D721Med (cell line): Measurements from ENCODE around the gene PIP5K1B.

Source experiments
- DNase-seq: peaks from one replicate; pipeline ENCODE4 v3.0.0; 2011; ENCODE audit warnings: low spot score; ENCODE audit not compliant: insufficient read length
- FAIRE-seq: peaks from 2 replicates; lab custom pipeline; 2011; peaks lifted over from hg19 to GRCh38; lab: Jason Lieb, UNC
- TF ChIP-seq, protein P1 (sequence below): IDR thresholded peaks from 2 replicates; pipeline ENCODE4 v1.5.1; 2012; ENCODE audit warnings: mild to moderate bottlenecking, control low read depth; ENCODE audit not compliant: insufficient read depth; ENCODE audit errors: missing control alignments

The PIP5K1B gene

DNA sequence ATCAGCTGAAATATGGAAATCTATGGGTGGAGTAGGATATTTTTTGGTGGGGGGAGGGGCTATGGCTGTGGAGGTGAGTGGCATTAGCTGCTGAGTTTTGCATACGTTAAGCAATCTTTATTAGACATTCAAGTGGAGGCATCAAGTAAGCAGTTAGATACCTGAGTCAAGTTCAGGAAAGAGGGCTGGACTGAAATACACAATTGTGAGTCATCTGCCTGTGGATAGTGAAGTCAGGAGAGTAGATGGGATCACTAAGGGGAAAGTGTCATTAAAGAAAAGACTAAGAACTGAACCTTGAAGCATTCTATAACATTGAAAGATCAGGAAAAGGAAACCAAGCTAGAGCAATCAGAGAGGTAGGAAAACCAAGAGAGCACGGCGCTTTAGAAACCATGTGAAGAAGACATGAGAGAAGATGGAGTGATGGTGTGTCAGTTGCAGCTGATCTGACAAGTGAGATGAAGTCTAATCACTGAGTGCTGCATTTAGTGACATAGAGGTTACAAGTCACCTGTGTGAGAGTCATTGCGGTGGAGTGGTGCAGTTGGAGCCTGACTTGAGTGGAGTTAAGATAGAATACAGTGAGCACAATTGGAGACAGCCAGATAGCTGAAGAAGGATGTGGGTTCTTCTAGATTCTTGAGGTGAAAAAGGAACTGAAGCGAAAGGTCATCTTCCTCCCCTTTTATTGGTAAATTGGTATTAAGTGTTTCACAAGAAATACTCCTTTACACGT lies 88.7 kb downstream of the PIP5K1B start:
- DNase-seq (no peak), FAIRE-seq (no peak)

DNA sequence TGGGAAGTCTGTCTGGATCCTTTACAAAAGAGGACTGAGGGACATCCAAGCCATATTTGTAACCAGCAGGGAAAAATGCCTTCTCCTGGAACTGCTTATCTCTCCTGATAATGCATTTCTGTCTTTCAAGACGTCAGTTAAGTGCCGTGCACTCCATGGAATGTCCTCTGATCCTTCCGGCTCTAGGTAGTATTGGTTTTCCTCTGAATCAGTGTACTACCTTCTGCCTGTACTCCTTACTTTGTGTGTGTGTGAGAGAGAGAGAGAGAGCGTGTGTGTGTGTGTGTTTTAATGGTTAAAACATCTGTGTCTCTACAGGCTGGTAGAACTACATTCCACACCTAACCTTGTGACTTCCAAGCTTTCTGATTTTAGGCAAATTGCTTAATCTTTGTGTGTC lies 89.9 kb downstream of the PIP5K1B start:
- TF ChIP-seq, protein P1, sequence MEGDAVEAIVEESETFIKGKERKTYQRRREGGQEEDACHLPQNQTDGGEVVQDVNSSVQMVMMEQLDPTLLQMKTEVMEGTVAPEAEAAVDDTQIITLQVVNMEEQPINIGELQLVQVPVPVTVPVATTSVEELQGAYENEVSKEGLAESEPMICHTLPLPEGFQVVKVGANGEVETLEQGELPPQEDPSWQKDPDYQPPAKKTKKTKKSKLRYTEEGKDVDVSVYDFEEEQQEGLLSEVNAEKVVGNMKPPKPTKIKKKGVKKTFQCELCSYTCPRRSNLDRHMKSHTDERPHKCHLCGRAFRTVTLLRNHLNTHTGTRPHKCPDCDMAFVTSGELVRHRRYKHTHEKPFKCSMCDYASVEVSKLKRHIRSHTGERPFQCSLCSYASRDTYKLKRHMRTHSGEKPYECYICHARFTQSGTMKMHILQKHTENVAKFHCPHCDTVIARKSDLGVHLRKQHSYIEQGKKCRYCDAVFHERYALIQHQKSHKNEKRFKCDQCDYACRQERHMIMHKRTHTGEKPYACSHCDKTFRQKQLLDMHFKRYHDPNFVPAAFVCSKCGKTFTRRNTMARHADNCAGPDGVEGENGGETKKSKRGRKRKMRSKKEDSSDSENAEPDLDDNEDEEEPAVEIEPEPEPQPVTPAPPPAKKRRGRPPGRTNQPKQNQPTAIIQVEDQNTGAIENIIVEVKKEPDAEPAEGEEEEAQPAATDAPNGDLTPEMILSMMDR = no peak
- DNase-seq (no peak), FAIRE-seq (no peak)

More for the DNA sequence above, 88.7 kb downstream of the PIP5K1B start:
- TF ChIP-seq, protein P1 = no peak

GRCh38 chr9:68795411-68795810 lies 90.4 kb downstream of the PIP5K1B start:
- TF ChIP-seq, protein P1 = no peak
- DNase-seq (no peak), FAIRE-seq (no peak)

DNA sequence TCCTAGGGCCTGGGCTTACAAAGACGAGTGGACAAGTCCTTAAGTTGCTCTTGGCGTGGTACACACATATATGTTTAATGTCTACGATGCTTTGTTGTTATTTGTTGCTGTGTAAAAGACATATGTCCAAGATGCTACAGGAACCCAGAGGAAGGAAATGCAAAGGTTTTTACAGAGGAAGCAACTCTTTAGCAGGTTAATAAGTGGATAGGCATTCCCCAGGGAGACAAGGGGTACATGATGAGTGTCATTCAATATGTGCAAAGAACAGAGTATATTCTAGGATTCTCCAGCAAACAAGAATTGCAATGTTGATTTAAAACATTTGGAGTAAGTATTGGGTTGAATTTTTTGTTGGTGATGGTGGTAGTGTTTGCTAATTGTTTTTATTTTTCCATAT lies 92.1 kb downstream of the PIP5K1B start:
- DNase-seq = no peak
- FAIRE-seq = no peak
- TF ChIP-seq, protein P1 = no peak

- DNase-seq (no peak), FAIRE-seq (no peak)
- TF ChIP-seq, protein P1 = no peak
These were observed 93.4 kb downstream of the PIP5K1B start for GRCh38 chr9:68798423-68798822.

DNA sequence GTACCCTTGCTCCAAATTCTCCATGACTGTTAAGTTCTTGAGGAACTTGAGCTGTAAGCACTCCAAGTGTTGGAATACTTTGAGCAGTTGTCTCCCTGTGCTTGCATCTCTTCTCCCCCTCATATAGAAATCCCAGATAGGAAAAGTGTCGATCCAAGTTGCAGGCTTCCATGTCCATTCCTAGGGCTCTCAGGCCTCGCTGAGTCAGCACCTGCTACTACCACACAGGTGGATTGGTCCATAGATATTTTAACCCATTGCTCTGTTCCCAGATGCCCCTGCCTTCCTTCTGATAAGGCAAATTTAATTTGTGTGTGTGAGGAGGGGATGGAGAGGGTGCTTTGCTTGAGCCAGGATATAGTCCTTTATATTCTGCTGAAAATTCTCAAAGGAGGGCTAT lies 95.8 kb downstream of the PIP5K1B start:
- DNase-seq (no peak), FAIRE-seq (no peak)
- TF ChIP-seq, protein P1 = no peak

DNA sequence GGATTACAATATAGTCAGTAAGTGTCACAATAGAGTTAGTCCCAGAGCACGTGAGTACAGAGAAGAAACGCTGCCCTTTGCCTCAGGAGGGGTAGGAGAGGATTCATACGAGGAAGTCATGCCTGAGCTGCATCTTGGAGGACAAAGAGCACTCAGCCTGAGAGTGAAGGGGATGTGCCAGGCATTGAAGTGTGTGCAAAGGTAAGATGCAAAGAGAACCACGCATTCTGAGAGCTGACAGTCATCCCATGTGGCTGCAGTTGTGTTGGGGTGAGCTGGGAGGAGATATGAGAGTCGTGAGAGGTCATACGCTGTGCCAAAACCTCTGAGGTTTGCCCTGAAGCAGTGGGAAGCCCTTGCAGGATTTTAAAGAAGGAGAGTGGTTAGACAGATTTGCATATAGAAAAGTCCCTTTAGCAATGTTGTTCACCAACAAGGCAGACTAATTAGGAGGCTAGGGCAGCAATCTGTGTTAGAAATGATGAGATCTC lies 97.5 kb downstream of the PIP5K1B start:
- TF ChIP-seq, protein P1 = no peak
- DNase-seq (no peak), FAIRE-seq (no peak)
